ENCODE results near the gene CAMTA1. TPM values are rescaled to one million over a fixed set of nuclear protein-coding genes. Genes with fewer than 3 reads are reported as not detected.
A peak's percentile ranks its signal among the peaks of the same experiment; 100 is the strongest.

The CAMTA1 gene
- total and polyA plus RNA-seq, 9 of the 15 experiments (the other 6 are each of a cell fraction or from before 2014, with no cell fraction given) = 43.9 to 161 (median 65.9) TPM

DNA sequence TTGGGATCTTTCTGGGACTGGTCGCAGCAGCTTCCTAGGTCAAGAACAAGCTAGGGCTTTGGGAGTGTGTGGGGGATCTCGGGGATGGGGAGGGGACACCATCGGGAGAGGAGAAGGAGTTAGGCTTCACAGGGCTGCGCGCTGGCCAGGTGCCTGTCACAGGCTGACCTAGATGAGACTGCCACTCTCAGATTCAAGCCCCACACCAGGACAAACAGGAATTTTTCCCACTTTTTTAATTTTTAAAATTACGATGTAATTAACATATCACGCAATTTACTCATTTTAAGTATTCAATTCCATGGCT is 180.6 kb downstream of the CAMTA1 start:
- H4K20me1 ChIP-seq (replicated peaks; ENCODE audit: control insufficient read depth, insufficient read depth, low read length) = peaks cover 7% of the 10 kb centered on the region; the same call in 1 of the 2 replicates
- H3K4me2 ChIP-seq (ENCODE audit: insufficient read depth, low read length) = no peak overlapping the region
- no peak for DNase-seq (ENCODE audit: extremely low read depth in 1 of 4, low spot score in 3 of 4)
- ChIA-PET CTCF (ENCODE audit: low intra/inter-chr PET ratio) (no interaction called here), POLR2A (interaction anchor here (0.7 to 1.1 kb wide), 2 partner anchors 14 to 15 kb away, joined by 3 to 4 read pairs; no protein-coding TSS in a partner anchor)
- no peak overlapping the region for H2AFZ ChIP-seq (ENCODE audit: low read depth, low read length)
- no peak overlapping the region for H3K9ac ChIP-seq (ENCODE audit: insufficient read depth in 1 of 2, low read depth in 2 of 2, low read length in 2 of 2)
- no peaks in the 10 kb centered on the region for H3K36me3 ChIP-seq (ENCODE audit: control insufficient read depth, insufficient read depth, low read length)
- in situ Hi-C loops (cut with MboI) = no loop called here
- TF ChIP-seq TCFL5 (CRISPR knock-in tag; conservative IDR thresholded peaks at IDR 0.05) = no peak
- no peak for TF ChIP-seq SPI1 (IDR thresholded peaks at IDR 0.05; ENCODE audit: borderline replicate concordance, low read depth, low read length)
- no peak for TF ChIP-seq XRCC3 (IDR thresholded peaks at IDR 0.05)
- TF ChIP-seq RFX7 (CRISPR knock-in tag; IDR thresholded peaks at IDR 0.05) = no peak
- no peak for TF ChIP-seq ZFPM2 (CRISPR knock-in tag; IDR thresholded peaks at IDR 0.05)
- TF ChIP-seq EP400 (IDR thresholded peaks at IDR 0.05) = no peak
- H3K9me1 ChIP-seq (ENCODE audit: control insufficient read depth, insufficient read depth, low read length) = no peaks in the 10 kb centered on the region
- no peak overlapping the region for H3K4me3 ChIP-seq
- H3K27me3 ChIP-seq (ENCODE audit: control insufficient read depth in 2 of 2, insufficient read depth in 2 of 2, low read length in 2 of 2) = peaks cover 44 to 56% of the 10 kb centered on the region in 2 experiments
- no peaks in the 10 kb centered on the region for H3K79me2 ChIP-seq (ENCODE audit: control insufficient read depth, insufficient read depth, low read length)
- H3K27ac ChIP-seq (ENCODE audit: extremely low read depth, low read depth, low read length) = no peak overlapping the region
- no peaks in the 10 kb centered on the region for H3K9me3 ChIP-seq (replicated peaks; ENCODE audit: control insufficient read depth, insufficient read depth, low read depth, low read length)
- no TSS peak for BruUV-seq (replicated peaks)
- ATAC-seq = no peak
- 7% methylated on average over 6 of the region's 7 CpGs for WGBS (ENCODE audit: insufficient coverage, low coverage, missing lambda C conversion rate)
- FAIRE-seq = no peak
- peaks cover 0 to 22% of the 10 kb centered on the region in 2 experiments; a peak in 3 of 5 replicates for H3K4me1 ChIP-seq (replicated peaks in 1 of 2; ENCODE audit: control insufficient read depth in 2 of 2, insufficient read depth in 2 of 2, low read length in 2 of 2)
- intact Hi-C loops (cut with micrococcal nuclease) = no loop called here

DNA sequence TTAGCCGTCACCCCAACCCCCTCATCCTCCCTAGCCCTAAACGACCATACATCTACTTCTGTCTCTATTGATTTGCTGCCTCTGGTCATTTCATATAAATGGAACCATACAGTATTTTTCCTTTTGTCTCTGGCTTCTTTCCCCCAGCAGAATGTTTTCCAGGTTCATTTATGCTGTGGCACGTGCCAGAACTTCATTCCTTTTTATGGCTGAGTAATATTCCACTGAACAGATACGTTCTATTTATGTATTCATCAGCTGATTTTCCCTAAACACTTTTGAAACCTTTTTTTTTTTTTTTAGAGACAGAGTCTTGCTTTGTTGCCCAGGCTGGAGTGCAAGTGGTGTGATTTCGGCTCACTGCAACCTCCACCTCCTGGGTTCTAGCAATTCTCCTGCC is 181.1 kb downstream of the CAMTA1 start:
- H3K9me3 ChIP-seq (replicated peaks; ENCODE audit: control insufficient read depth, insufficient read depth, low read depth, low read length) = no peaks in the 10 kb centered on the region
- peaks cover 0 to 20% of the 10 kb centered on the region in 2 experiments; a peak in 3 of 5 replicates for H3K4me1 ChIP-seq (replicated peaks in 1 of 2; ENCODE audit: control insufficient read depth in 2 of 2, insufficient read depth in 2 of 2, low read length in 2 of 2)
- no peak for ATAC-seq
- no peak for DNase-seq (ENCODE audit: extremely low read depth in 1 of 4, low spot score in 3 of 4)
- intact Hi-C loops (cut with micrococcal nuclease) = no loop called here
- no peak for FAIRE-seq
- H3K4me3 ChIP-seq = no peak overlapping the region
- CTCF ChIA-PET (ENCODE audit: low intra/inter-chr PET ratio) = no interaction called here
- POLR2A ChIA-PET = interaction anchor here (0.6 kb wide), 1 partner anchor 100 kb away, joined by 3 read pairs; no protein-coding TSS in a partner anchor
- no peaks in the 10 kb centered on the region for H3K36me3 ChIP-seq (ENCODE audit: control insufficient read depth, insufficient read depth, low read length)
- no peak overlapping the region for H2AFZ ChIP-seq (ENCODE audit: low read depth, low read length)
- no TSS peak for BruUV-seq (replicated peaks)
- WGBS (ENCODE audit: insufficient coverage, low coverage, missing lambda C conversion rate) = 2% methylated on average over 5 of the region's 5 CpGs
- H4K20me1 ChIP-seq (replicated peaks; ENCODE audit: control insufficient read depth, insufficient read depth, low read length) = peaks cover 7% of the 10 kb centered on the region; the same call in 1 of the 2 replicates
- in situ Hi-C loops (cut with MboI) = no loop called here
- no peaks in the 10 kb centered on the region for H3K79me2 ChIP-seq (ENCODE audit: control insufficient read depth, insufficient read depth, low read length)
- no peak overlapping the region for H3K9ac ChIP-seq (ENCODE audit: insufficient read depth in 1 of 2, low read depth in 2 of 2, low read length in 2 of 2)
- H3K27ac ChIP-seq (ENCODE audit: extremely low read depth, low read depth, low read length) = no peak overlapping the region
- H3K4me2 ChIP-seq (ENCODE audit: insufficient read depth, low read length) = no peak overlapping the region
- no peaks in the 10 kb centered on the region for H3K9me1 ChIP-seq (ENCODE audit: control insufficient read depth, insufficient read depth, low read length)
- H3K27me3 ChIP-seq (ENCODE audit: control insufficient read depth in 2 of 2, insufficient read depth in 2 of 2, low read length in 2 of 2) = peaks cover 45 to 53% of the 10 kb centered on the region in 2 experiments
- TF ChIP-seq SMC3 (conservative IDR thresholded peaks at IDR 0.05; ENCODE audit: insufficient read depth, low read depth, low read length) = no peak
- TF ChIP-seq, protein P1, sequence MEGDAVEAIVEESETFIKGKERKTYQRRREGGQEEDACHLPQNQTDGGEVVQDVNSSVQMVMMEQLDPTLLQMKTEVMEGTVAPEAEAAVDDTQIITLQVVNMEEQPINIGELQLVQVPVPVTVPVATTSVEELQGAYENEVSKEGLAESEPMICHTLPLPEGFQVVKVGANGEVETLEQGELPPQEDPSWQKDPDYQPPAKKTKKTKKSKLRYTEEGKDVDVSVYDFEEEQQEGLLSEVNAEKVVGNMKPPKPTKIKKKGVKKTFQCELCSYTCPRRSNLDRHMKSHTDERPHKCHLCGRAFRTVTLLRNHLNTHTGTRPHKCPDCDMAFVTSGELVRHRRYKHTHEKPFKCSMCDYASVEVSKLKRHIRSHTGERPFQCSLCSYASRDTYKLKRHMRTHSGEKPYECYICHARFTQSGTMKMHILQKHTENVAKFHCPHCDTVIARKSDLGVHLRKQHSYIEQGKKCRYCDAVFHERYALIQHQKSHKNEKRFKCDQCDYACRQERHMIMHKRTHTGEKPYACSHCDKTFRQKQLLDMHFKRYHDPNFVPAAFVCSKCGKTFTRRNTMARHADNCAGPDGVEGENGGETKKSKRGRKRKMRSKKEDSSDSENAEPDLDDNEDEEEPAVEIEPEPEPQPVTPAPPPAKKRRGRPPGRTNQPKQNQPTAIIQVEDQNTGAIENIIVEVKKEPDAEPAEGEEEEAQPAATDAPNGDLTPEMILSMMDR (IDR thresholded peaks at IDR 0.05 in 2 of 3, conservative IDR thresholded peaks at IDR 0.05 in 1 of 3; ENCODE audit: insufficient read depth in 2 of 3, low read depth in 1 of 3, low read length in 3 of 3) = no peak
- TF ChIP-seq HMG20B (CRISPR knock-in tag; IDR thresholded peaks at IDR 0.05) = no peak
- TF ChIP-seq, protein P2, sequence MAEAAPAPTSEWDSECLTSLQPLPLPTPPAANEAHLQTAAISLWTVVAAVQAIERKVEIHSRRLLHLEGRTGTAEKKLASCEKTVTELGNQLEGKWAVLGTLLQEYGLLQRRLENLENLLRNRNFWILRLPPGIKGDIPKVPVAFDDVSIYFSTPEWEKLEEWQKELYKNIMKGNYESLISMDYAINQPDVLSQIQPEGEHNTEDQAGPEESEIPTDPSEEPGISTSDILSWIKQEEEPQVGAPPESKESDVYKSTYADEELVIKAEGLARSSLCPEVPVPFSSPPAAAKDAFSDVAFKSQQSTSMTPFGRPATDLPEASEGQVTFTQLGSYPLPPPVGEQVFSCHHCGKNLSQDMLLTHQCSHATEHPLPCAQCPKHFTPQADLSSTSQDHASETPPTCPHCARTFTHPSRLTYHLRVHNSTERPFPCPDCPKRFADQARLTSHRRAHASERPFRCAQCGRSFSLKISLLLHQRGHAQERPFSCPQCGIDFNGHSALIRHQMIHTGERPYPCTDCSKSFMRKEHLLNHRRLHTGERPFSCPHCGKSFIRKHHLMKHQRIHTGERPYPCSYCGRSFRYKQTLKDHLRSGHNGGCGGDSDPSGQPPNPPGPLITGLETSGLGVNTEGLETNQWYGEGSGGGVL (CRISPR knock-in tag; IDR thresholded peaks at IDR 0.05) = no peak
- peak; percentile 44; the same call in 1 of the 2 replicates for TF ChIP-seq BCOR (IDR thresholded peaks at IDR 0.05)
- no peak for TF ChIP-seq YY1 (IDR thresholded peaks at IDR 0.05; ENCODE audit: borderline replicate concordance in 1 of 3, control insufficient read depth in 1 of 3, extremely low read depth in 1 of 3, insufficient read depth in 3 of 3, insufficient read length in 1 of 3, insufficient replicate concordance in 2 of 3, low read depth in 1 of 3, low read length in 2 of 3)
- TF ChIP-seq RBM25 (IDR thresholded peaks at IDR 0.05; ENCODE audit: low read depth, low read length, severe bottlenecking) = peak; percentile 22
